IPS-11a (cell line): Measurements from ENCODE around the gene RING1.

Source experiments
- H3K4me3 ChIP-seq: one replicate; pipeline ENCODE4 v1.5.1; 2013; ENCODE audit warnings: low read depth, low read length, control low read depth

RING1 gene

DNA sequence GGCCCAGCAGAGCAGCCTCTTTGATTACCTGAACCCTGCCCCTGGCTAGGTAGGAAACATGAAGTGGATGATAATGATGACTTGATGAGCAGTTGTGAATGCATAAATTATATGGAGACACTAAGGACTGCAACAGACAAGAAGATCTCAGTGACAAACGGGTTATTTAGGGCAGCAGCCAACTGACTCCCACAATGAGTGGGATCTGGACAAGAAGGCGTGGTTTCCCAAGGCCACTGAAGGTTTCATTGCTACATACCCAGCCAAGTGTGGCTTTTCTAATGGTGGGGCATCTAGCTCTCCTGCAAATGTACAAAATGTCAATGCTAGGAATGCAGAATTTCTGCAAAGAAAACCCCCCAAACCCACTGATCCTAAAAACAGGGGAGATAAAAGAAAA, 29.4 kb downstream of the RING1 start:
- no peak overlapping the region for H3K4me3 ChIP-seq

DNA sequence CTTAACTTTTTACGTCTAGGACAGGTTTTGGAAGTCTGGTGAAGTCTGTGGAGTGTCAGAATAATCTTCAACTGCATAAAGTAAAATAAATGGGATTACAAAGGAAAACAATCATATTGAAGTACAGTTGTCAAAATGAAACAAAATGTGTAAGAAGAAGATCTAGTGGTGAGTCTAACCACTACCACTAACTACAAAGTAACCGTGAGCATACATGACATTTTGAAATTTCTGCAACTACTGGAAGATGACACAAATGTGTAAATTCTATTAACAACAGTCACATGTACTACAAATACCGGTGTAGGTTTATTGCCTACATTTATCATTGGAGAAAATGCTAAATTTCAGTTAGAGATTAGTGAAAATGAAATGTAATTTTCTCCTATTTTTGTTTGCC, 33.7 kb downstream of the RING1 start:
- H3K4me3 ChIP-seq, result no peak overlapping the region

DNA sequence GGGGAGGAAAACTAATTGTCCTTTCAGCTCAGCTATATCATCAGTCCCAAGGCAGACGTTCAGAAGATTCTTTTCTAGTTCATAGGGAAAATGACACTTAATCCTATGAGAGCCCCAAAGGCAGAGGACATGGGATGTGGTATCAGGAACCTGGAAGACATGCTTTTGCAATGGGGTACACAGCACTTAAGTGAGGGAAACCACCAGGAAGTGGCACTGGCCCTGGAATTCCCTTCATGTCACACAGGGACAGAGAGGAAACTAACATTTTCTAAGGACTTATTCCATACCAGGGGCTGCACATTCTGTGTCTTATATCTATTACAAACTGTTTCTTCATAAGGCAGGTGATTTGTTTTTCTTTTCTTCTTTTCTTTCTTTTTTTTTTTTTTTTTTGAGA, 35.2 kb downstream of the RING1 start:
- H3K4me3 ChIP-seq, result no peak overlapping the region

DNA sequence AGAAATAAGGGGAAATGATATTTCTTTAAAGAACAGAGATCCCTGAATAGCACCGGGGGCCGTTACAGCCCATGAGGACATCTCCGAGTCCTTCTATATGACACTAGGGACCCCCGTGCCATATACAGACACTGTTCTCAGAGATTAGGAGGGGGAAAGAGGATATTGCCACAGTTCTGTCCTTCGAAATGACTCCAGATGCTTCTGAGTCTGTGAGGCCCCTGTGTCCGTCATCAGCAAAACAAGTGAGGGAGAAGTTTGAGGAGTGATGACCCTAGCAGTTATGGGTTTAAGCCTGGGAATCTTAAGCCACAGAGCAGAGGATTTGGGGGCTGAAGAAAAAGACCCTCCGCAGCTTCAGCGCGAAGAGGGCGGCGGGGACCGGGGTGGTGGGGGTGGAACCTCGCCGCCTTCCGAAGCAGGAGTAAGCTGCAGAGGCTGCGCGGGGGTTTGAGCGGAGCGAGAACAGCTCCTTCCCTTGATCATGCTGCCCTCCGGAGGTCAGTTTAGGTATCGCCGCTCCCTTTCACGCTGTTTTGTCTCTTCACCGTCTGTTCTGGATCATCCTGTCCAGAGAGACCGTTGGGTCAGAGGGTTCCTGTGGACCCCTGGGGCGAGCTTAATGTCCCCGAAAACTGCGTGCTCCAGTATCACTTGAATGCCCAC, 39.8 kb downstream of the RING1 start:
- no peak overlapping the region for H3K4me3 ChIP-seq

DNA sequence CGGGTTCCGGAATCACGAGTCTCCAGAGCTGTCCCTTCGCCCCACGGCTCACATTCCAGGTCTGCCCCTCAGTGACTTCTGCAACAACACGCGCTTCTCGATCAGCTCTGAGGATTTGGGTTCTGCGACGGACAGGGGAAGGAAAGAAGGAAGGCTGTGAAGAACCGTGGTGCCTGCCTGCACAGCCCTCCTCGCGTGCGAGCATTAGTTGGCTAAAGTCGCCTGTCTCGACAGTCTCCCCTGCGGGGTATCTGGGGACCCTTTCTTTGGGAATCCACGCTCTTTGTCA, 40.3 kb downstream of the RING1 start:
- peak overlapping the region; percentile 24 for H3K4me3 ChIP-seq

DNA sequence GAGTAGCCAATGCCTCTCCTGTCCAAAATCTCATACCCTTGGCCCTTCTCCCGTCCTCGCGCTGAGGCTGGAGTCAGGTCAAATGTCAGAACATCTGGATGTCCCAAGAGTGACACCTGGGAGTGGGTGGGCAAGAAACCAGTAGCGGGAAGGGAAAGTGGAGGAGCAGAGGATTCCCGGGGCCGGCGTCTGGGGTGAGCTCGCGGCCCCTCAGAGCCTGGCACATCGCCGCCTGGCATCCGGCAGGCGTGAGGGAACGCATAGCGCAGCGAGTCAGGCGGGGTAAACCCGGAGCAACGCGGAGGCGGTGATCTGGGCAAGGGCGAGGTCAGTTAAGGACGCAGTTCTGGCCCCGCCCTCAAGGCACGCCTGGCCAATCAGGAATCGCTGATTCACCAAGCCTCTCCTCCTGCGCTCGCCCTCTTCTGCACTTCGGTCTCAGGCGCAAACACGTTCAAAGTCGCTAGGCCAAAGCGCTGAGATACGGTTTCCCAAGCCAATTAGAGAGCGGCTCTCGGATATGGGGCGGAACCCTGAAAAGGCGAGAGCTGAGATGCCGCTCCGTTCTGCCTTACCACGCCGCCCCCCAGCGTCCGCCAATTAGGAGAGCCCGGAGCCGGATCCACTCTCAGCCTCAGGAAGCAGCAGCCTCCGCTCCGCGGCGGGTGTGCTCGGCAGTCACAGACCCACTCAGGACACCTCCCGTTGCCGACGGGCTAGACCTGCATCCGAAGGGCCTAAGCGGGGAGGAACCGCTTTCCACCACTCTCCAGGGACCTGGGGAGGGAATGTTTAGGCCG, 40.8 kb downstream of the RING1 start:
- peak overlapping the region; percentile 67 for H3K4me3 ChIP-seq

DNA sequence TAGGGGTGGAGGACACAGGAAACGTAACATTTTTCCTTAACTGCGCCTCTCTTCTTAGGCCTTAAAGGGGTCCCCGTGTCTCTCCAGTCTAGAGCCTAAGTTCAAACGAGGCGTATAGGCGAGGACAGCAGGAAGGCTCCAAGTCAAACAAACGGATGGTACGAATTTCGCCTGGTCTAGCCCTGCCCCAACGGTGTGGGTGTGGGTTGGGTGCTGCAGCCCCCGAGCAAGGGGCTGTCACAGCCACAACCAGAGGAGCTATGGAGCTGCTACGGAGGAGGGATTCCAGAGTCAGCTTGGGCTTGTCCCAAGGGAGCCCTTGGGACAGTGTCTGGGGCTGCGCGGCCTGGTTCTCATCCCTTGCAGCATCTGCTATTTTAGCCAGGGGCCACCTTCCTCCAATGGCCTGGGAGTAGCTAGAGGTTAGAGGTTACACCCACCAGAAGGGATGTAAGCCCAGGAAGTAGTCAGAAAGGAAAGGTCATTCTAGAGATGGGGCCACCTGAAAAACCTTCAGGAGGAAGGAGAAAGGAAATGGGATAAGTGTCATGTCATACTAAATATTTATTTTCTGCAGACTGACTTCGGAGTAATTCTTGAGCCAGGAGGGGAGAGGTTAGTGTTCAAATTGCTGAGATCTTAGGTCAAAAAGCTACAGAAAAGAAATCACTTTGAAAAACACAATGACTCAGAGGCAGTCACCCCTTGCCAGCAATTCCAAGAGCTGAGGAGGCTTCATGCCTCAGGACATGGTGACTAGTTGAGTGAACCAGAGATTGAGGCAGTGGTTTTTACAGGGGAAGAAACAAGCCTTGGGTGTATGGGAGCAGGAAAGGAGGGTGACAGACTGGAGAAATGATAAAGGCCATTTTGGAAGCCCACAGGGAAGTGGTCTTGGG, 41.7 kb downstream of the RING1 start:
- peak overlapping the region; percentile 67 for H3K4me3 ChIP-seq

DNA sequence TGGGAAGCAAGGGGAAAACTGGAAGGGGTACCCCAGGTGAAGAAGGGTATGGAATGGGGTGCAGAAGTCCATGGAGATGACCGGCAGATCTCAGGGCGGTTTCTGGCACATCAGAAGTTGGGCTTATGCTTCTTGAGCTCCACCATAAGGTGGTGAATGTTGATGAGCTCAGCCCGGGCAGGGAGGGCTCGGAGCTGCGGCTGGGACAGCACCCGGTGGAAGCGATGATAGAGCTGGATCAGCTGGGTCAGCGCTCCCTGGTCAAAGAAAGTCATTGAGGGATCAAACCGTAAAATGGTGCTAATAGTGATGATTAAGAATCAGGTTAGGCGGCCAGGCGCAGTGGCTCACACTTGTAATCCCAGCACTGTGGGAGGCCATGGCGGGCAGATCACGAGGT, 42.4 kb downstream of the RING1 start:
- H3K4me3 ChIP-seq, result no peak overlapping the region

DNA sequence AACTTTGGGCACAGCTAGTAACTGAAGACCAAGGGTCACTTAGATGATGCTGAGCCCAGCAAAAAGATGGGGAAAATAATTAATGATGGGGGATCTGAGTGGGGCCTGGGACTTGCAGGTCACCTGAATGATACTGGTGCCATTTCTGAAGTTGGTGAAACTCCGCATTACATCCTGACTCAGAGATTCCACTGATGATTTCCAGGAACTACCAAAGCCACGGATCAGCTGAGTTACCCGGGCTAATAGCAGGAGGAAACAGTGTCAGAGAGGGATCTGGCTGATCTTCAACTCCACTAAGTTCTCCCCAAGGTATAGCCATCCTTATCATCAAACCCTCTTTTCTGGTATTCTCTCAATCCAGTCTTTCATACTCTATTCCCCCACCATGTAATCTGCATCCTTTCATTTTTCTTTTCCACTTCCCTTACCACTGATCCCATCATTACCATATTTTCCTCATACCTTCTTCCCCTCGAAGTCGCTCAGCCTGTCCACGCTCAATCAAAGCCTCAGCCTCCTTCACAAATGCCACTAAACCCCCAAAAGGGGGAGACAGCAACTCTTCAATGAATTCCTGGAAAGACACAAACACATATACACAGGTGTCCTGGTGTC, 43.2 kb downstream of the RING1 start:
- H3K4me3 ChIP-seq, result no peak overlapping the region

DNA sequence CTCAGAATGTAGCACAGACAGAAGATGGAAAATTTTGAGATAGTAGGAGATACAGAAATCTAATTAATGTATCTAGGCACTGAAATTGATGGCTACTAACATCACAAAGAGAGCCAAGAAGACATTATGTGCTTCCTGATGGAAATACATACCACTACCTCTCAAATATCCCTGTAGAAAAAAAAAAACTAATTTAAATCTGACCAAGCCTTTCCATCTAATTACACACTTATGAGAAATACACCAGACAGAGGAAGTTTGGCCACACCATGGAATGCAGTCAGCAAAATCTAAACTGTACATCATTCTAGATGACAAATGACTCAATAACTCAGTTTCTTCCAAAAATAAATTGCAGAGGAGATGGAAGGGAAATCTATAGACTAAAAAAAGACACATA, 44.5 kb downstream of the RING1 start:
- H3K4me3 ChIP-seq, result no peak overlapping the region

DNA sequence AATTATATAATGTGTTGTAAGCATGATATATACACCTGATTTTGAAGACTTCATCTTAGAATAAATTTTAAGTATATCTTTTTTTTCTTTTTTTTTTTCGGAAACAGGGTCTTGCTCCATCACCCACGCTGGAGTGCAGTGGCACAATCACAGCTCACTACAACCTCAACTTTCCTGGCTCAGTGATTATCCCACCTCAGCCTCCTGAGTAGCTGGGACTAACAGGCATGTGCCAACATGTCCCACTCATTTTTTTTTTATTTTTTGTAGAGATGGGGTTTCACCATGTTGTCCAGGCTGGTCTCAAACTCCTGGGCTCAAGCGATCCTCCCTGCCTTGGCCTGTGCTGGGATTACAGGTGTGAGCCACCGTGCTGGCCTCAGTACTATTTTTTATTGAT, 46.3 kb downstream of the RING1 start:
- H3K4me3 ChIP-seq, result no peak overlapping the region

DNA sequence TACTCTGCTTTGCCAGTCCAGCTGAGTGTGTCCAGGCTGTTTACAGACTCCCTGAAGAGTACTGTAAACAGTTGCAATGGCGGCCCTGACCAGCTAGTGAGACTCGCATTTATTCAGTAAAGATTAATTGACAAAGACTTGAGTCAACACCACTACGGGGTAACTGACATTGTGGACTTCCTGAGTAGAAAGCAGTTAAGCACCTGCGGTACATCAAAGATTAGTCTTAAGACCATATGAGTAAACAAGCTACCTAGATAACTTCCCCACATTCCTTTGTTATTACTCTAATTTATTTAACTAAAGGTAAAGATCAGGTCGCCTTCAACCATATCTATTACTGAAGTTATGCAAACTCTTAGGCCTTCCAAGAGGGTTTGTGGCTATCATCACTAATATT, 50.7 kb downstream of the RING1 start:
- no peak overlapping the region for H3K4me3 ChIP-seq
